ENCODE data around the gene DNAH5.

The DNAH5 gene

DNA sequence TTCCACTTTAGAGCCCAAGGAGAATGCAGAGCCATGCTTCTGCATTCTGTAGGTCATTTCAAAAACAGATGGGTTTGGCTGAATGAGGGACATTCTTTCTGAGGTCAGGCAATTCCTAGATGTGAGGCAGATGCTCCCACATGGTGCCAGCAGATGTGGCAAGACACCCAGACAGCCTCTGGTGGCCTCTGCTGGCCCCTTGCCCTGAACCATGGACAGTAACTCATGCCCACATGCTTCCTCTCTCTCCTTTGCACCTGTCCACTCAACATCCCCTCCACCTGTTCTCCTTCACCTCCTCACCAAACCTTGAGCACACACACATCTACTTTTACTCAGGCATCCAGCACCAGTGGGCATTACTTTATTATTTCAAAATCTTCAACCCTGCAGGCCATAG lies 252.3 kb downstream of the DNAH5 start:
- DNase-seq = no peak

DNA sequence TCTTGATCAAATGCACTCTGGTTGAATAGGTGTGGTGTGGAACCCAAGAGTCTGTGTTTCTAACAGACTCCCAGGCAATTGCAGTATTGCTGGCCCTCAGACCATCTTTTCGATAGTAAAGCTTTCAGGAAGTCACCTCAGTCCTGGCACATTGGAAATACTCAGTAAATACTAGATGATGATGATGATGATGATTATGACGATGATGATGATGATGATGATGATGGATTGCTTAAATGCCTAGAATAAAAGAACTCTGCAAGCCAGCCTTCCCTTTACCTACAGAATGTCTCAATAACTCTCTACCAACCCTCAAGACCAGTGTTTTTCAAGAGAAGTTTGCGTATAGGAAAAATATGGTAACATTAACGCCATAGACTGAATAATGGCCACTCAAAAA lies 268.0 kb downstream of the DNAH5 start:
- no peak for DNase-seq

DNA sequence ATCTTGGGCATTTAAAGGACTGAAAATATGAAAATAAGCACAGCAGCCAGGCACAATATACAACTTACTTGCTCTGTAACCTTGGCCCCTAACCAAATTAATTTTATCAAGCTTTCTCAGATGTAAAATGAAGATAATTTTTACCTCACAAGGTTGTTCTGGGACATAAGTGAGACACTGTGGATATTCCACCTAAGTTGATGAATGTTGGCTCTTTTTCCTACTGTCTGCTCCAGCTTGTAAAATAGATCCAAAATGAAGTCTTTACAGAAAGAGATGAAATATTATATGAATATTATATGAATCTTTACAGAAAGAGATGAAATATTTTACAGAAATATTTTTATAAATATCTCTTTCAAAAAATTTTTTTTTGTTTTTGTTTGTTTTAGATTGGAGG lies 270.1 kb downstream of the DNAH5 start:
- no peak for DNase-seq

DNA sequence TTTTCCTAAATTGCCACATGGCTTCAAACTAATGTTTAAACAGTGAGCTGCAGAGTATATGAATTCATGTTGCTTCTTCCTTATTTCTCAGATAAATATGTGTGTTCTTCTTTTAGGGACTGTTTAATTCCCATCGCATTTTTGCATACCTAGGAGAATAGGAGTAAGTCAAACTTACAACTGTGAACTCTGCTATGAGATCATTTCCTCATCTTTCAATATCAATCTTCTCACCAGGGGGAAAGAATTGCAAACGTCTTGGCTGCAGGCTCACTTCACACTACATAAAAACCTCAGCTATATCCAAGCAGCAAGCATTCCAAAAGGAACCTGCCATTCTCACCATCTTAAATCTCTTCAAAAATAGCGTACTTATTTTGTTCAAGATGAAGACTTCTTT lies 271.0 kb downstream of the DNAH5 start:
- no peak for DNase-seq

DNA sequence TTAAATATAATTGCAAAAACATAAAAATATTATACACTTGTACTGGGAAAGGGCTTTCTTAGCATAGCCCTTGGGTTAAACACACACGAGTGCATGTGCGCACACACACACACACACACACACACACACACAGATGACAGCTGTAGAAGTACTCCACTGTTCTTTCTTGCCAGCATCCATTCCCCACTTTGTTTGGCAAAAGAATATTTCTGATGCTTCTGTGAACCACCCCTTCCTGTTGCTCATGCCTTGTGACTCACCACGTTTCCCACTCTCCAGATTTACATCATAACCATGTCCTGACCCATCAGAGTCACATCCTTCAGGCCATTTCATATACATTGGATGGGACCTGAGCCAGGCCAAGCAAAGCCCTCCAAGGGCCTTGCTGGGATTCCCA lies 280.1 kb downstream of the DNAH5 start:
- no peak for DNase-seq

DNA sequence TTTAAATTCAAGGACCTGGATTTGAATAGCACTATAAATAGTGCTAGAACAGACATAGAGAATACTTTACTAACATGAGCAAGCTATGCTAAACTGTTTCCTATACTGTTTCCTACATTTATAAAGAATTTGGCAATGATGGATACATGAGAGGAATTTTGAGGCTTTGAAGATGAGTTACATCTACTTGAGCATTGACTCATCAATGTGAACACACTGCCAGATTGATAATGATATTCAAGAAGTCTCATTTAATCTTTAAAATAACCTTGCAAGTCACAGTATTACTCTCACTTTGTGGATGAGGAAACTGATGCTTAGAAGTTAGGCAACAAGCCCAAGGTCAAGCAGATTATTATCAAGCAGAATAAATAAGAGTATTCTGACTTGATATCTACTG lies 281.9 kb downstream of the DNAH5 start:
- DNase-seq = no peak

DNA sequence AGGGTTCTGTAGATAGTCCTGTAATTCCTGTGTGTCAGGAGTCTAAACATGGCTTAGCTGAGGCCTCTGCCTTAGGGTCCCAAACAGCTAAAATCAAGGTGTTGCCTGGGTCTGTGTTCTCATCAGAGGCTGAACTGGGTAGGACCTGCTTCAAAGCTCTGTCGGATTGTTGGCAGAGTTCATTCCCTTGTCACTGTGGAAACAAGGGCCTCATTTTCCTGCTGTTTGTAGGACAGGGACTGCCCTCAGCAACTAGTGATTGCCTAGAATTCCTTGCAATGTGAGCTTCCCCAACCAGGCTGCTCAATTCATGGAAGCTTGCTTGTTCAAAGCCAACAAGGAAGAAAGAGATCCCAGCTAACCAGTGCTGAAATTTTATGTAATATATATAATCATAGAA lies 283.2 kb downstream of the DNAH5 start:
- DNase-seq = no peak

DNA sequence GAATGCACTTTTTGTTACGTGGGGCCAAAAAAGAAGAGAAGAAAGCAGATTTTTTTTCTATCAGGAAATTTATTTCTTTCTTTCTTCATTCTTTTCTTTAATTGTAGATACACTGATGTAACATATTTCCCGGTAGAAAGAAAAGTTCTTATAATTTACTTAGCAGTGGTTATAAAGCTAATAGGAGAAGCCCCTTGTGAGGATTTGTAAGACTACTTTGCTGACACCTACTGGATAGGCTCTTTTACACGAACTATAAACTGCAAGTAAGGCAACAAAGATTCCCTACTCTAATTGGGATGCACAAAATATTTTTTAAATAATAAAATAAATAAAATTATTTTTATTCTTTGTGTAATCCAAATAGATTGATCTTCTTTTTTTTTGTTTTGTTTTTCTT lies 284.4 kb downstream of the DNAH5 start:
- DNase-seq = no peak

DNA sequence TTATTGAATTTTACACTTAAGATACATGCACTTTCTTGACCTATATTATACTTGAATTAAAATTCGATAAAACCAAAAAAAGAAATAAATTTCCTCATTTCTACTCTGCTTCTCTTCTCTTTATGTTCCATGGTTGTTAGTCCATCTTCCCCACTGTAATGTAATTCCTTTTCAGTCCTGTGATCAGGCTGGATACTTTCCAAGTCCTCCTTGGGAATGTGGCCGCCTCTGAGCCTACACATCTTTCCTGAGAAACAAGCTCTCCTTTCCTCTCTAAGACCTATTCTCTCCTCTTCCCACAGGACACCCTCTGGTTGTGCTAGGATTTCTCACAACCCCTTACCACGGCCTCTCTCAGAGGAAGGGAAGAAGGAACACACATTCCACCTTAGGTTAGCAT lies 285.1 kb downstream of the DNAH5 start:
- no peak for DNase-seq

DNA sequence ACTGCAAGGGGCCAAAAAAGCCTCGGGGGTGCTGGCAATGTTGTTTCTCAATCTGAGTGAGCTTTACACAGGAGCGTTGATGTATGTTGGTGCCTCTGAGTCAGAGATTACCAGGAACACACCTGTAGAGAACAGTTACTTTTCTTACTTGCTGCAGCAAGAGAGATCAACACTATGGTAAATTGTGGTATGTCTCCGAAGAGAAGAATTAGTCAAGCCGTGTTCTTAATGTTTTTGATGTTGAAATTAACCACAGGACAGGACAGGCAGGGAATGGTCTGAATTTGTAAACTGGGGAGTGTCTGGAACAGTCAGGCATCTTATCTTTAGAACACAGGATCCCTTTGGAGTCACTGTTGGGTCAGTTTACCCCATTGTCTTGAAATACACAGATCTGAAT lies 285.7 kb downstream of the DNAH5 start:
- no peak for DNase-seq

DNA sequence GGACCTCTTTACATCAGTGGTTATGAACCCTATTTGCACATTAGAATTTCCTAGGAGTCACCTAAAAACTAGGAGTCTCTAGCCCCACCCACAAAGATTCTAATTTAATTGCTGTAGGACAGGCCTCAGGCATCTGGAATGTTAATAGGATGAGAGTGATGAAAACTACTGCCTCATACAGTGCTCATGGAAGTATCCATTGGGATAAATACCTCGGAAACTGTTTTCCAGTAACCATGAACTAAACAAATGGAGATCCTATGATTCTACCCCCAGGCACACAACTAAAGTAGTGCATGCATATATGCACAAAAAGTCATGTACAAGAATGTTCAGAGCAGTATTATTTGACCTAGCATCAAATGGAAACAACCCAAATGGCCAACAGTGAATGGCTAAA lies 286.3 kb downstream of the DNAH5 start:
- no peak for DNase-seq

DNA sequence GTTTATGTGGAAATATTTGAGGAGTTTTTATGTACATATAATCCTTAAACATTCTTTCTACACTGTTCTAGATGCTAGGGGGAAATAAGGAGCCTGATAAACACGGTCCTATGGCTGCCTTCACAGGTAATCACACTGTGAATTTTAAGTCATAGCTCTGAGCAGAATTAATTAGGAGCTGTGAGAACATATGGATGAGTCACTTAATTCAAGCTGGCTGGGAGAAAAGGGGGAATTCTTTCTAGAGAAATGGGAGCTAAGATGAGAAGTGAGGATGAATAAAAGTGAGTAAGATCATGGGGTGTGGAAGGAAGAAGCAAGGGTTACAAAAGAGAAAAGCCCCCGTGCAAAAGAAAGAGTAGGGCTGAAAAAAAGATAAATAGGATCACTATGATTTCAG lies 290.8 kb downstream of the DNAH5 start:
- DNase-seq = no peak

DNA sequence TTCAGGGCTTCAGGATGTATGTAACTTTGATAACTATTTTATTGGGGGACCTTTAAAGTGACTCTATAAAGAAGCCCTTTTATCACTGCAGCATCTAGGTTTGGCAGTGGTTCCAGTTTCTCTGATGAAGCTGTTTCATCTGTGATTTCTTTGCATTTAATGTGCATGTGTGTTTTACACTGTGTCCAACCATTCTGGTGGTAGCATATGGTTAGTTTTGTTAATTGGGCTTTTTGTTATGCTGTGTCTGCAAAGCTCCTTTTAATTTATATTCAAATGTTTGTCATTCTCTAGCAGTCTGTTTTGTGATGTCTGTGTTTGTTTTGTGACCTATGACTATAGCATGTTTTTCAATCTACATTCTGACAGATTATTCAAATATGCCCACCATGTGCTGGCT lies 294.8 kb downstream of the DNAH5 start:
- DNase-seq = no peak

DNA sequence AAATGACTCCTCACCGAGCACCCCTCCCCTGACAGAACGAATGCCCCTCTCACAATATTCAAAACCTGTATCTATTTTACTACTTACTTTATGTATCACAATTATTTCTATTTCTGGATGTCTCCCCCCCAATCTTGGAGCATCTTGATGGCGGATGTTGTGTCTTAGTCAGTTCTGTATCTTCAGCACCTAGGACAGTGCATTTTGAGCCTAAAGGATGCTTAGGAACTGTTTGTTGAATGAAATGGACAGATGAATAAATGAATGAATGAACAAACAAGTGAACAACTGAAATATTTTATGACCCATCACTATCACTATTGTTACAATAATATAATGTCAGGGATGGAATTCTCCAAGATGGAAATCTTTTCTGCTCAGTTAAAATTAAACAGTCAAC lies 295.7 kb downstream of the DNAH5 start:
- no peak for DNase-seq

DNA sequence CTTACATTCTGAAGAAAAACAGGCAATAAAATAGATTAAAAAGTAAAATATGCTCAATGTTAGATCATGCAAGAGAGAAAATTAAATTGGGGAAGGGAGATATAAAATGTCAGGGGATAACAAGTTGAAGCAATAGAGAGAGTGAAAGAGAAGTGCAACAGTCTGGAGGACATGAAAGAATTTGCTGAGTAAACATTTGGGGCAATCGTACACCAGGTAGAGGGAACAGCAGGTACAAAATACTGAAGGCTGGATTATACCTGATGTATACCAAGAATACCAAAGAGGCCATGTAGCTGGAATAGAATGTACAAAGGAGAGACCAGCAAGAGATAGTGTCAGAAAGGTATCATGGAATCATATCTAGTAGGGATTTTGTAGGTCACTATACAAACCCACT lies 300.8 kb downstream of the DNAH5 start:
- no peak for DNase-seq

DNA sequence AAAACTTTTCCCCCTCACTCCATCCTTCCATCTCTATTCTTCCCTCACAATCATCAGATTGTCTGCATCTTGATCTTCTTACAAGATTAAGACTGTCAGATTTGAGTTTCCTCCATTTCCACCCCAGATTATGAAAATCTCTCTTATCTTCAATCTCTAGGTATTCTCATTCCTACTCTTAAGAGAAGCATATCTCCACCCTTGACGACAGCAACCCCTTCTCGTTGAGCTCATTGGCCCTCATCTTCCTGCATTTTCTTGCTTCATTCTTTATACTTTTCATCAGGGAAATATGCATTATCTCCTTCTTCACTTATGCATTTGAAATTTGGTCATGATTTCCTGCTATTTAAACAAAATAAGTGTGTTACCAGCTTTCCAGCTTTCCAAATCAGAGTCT lies 301.3 kb downstream of the DNAH5 start:
- no peak for DNase-seq
